CD4-positive, alpha-beta T cell treated with Interleukin-10 for 1 hour (primary cell): ENCODE results near the gene BIN1.
"Not testable (repeated sequence)": the region's sequence is repeated elsewhere in the genome, so short reads cannot be mapped to it uniquely, and the experiment has no call there.

Source experiments
- DNase-seq: peaks from one replicate; pipeline ENCODE4 v3.0.0-alpha.2; 2020

The BIN1 gene

GRCh38 chr2:127130421-127130820 lies 23.5 kb upstream of the BIN1 start:
- DNase-seq, result no peak

GRCh38 chr2:127129937-127130336 lies 23.0 kb upstream of the BIN1 start:
- no peak for DNase-seq

GRCh38 chr2:127128445-127128904 lies 21.5 kb upstream of the BIN1 start:
- no peak for DNase-seq

GRCh38 chr2:127125821-127126220 lies 18.9 kb upstream of the BIN1 start:
- no peak for DNase-seq

GRCh38 chr2:127124426-127124825 lies 17.5 kb upstream of the BIN1 start:
- DNase-seq, result no peak

GRCh38 chr2:127122361-127123027 lies 15.5 kb upstream of the BIN1 start:
- DNase-seq, result no peak

- DNase-seq, result no peak
Observed at GRCh38 chr2:127121776-127122176, 14.8 kb upstream of the BIN1 start.

- DNase-seq, result no peak
Observed at GRCh38 chr2:127121353-127121752, 14.4 kb upstream of the BIN1 start.

- DNase-seq, result not testable (repeated sequence)
Observed at GRCh38 chr2:127120408-127120807, 13.5 kb upstream of the BIN1 start.

GRCh38 chr2:127118467-127118866 lies 11.5 kb upstream of the BIN1 start:
- DNase-seq, result no peak

GRCh38 chr2:127118038-127118437 lies 11.1 kb upstream of the BIN1 start:
- no peak for DNase-seq

GRCh38 chr2:127117603-127118002 lies 10.6 kb upstream of the BIN1 start:
- DNase-seq, result no peak

- DNase-seq, result no peak
Observed at GRCh38 chr2:127115471-127116199, 8.7 kb upstream of the BIN1 start.

- DNase-seq, result no peak
Observed at GRCh38 chr2:127110985-127111384, 4.0 kb upstream of the BIN1 start.

- DNase-seq, result no peak
Observed at GRCh38 chr2:127108090-127108523, 1.2 kb upstream of the BIN1 start.

- DNase-seq, result peak; percentile 12
Observed at GRCh38 chr2:127107622-127107999, 657 bp upstream of the BIN1 start.

- DNase-seq, result no peak
Observed at GRCh38 chr2:127106457-127106990, 430 bp downstream of the BIN1 start.

GRCh38 chr2:127105656-127106456 lies 1.1 kb downstream of the BIN1 start:
- DNase-seq, result no peak

- DNase-seq, result no peak
Observed at GRCh38 chr2:127104881-127105655, 1.9 kb downstream of the BIN1 start.

GRCh38 chr2:127104166-127104660 lies 2.7 kb downstream of the BIN1 start:
- no peak for DNase-seq

GRCh38 chr2:127103243-127104165 lies 3.5 kb downstream of the BIN1 start:
- DNase-seq, result no peak
